OCI-M1 (cell line): ENCODE results near the gene ZNF207.
A peak's percentile ranks its signal among the peaks of the same experiment; 100 is the strongest.
"Not testable (repeated sequence)": the region's sequence is repeated elsewhere in the genome, so short reads cannot be mapped to it uniquely, and the experiment has no call there.

ENCODE experiments used
- DNase-seq: peaks from one replicate; lab custom pipeline; 2025; lab: John Stamatoyannopoulos, UW

The ZNF207 gene

GRCh38 chr17:32349854-32350665 is at the start of gene ZNF207:
Gene ZNF207, plus strand, starts transcription at chr17:32350157. Its CDS starts 129 bp downstream, at chr17:32350286.
- DNase-seq, result peak; percentile 97

GRCh38 chr17:32302037-32302436 is 47.9 kb upstream of the ZNF207 start:
- DNase-seq, result no peak

GRCh38 chr17:32302860-32303649 is 46.9 kb upstream of the ZNF207 start:
- no peak for DNase-seq

- DNase-seq, result no peak
Observed at GRCh38 chr17:32303781-32304288, 46.1 kb upstream of the ZNF207 start.

GRCh38 chr17:32305049-32305448 is 44.9 kb upstream of the ZNF207 start:
- DNase-seq, result no peak

GRCh38 chr17:32307658-32308057 is 42.3 kb upstream of the ZNF207 start:
- no peak for DNase-seq

- no peak for DNase-seq
Observed at GRCh38 chr17:32311028-32311536, 38.9 kb upstream of the ZNF207 start.

- no peak for DNase-seq
Observed at GRCh38 chr17:32314636-32315035, 35.3 kb upstream of the ZNF207 start.

GRCh38 chr17:32315171-32315570 is 34.8 kb upstream of the ZNF207 start:
- no peak for DNase-seq

- not testable (repeated sequence) for DNase-seq
Observed at GRCh38 chr17:32316653-32317052, 33.3 kb upstream of the ZNF207 start.

- no peak for DNase-seq
Observed at GRCh38 chr17:32317353-32317752, 32.6 kb upstream of the ZNF207 start.

- DNase-seq, result no peak
Observed at GRCh38 chr17:32318071-32318470, 31.9 kb upstream of the ZNF207 start.

GRCh38 chr17:32319548-32319905 is 30.4 kb upstream of the ZNF207 start:
- peak; percentile 82 for DNase-seq

- DNase-seq, result not testable (repeated sequence)
Observed at GRCh38 chr17:32320080-32320479, 29.9 kb upstream of the ZNF207 start.

GRCh38 chr17:32320847-32321246 is 29.1 kb upstream of the ZNF207 start:
- DNase-seq, result no peak

GRCh38 chr17:32323046-32323445 is 26.9 kb upstream of the ZNF207 start:
- DNase-seq, result no peak

GRCh38 chr17:32323811-32324491 is 26.0 kb upstream of the ZNF207 start:
- peak; percentile 29 for DNase-seq

- no peak for DNase-seq
Observed at GRCh38 chr17:32327911-32328310, 22.0 kb upstream of the ZNF207 start.

- no peak for DNase-seq
Observed at GRCh38 chr17:32330147-32330546, 19.8 kb upstream of the ZNF207 start.

- peak; percentile 90 for DNase-seq
Observed at GRCh38 chr17:32331243-32332040, 18.5 kb upstream of the ZNF207 start.

GRCh38 chr17:32333187-32333586 is 16.8 kb upstream of the ZNF207 start:
- DNase-seq, result no peak
